Tibial nerve (tissue), 3 donors: ENCODE results near the gene PERCC1.

Experiments used
- CTCF ChIP-seq, 5 experiments: fragments of 200-600 bp in 3 of 5; fragments of 450-650 bp in 2 of 5; sonication (generic) in 3 of 5; IDR thresholded peaks; one replicate each; pipeline ENCODE4 v1.5.1; 2016 to 2019; ENCODE audit warnings: antibody characterized with exemption in 5 of 5, mild to moderate bottlenecking in 3 of 5, moderate library complexity in 2 of 5
- POLR2A ChIP-seq, 2 donors: fragments of 450-650 bp; IDR thresholded peaks; one replicate each; pipeline ENCODE4 v1.6.1; 2017; ENCODE audit warnings: antibody characterized with exemption in 2 of 2, mild to moderate bottlenecking in 2 of 2, moderate library complexity in 2 of 2

GRCh38 chr16:1460602-1461138, 29.8 kb downstream of the PERCC1 start:
- TF ChIP-seq CTCF (IDR thresholded peaks at IDR 0.05), result no peak
- no peak for TF ChIP-seq POLR2A (IDR thresholded peaks at IDR 0.05)
